Transverse colon (tissue), 4 donors: Measurements from ENCODE around the gene TGFBR2. TPM values are rescaled to one million over a fixed set of nuclear protein-coding genes. Genes with fewer than 3 reads are reported as not detected.

ENCODE experiments used
- DNase-seq: peaks from one replicate; pipeline ENCODE4 v3.0.0-alpha.2; 2019
- H3K27ac ChIP-seq, 4 donors: fragments of 200-600 bp; sonication (generic); 2 replicates each; pipeline ENCODE4 v1.5.1; 2016 to 2018; ENCODE audit warnings: inconsistent platforms in 4 of 4
- H3K27me3 ChIP-seq: fragments of 200-600 bp; sonication (generic); 2 replicates; pipeline ENCODE4 v1.5.1; 2017; ENCODE audit warnings: inconsistent platforms
- H3K36me3 ChIP-seq, 4 donors: fragments of 200-600 bp; sonication (generic); 2 replicates each; pipeline ENCODE4 v1.5.1; 2017 to 2019; ENCODE audit warnings: inconsistent platforms in 4 of 4
- H3K4me1 ChIP-seq, 4 donors: fragments of 200-600 bp; sonication (generic); 2 replicates each; pipeline ENCODE4 v1.5.1; 2017 to 2020; ENCODE audit warnings: inconsistent platforms in 4 of 4
- H3K4me3 ChIP-seq, 4 donors: fragments of 200-600 bp; sonication (generic); 1 replicate in 1 of 4; 2 replicates in 3 of 4; pipeline versions ENCODE4 v1.5.1 to v1.6.1; 2017 to 2019; ENCODE audit warnings: inconsistent platforms in 4 of 4
- H3K9me3 ChIP-seq, 2 donors: fragments of 200-600 bp; sonication (generic); 2 replicates each; pipeline ENCODE4 v1.5.1; 2017 to 2019; ENCODE audit warnings: inconsistent platforms in 2 of 2
- EP300 ChIP-seq: sonication (generic); formaldehyde crosslinking; IDR thresholded peaks from one replicate; pipeline ENCODE4 v1.6.1; 2017; ENCODE audit warnings: antibody characterized with exemption, low read depth
- POLR2A ChIP-seq: fragments of 450-650 bp; IDR thresholded peaks from one replicate; pipeline ENCODE4 v1.6.1; 2016; ENCODE audit warnings: antibody characterized with exemption, mild to moderate bottlenecking, moderate library complexity
- POLR2AphosphoS5 ChIP-seq, 3 donors: sonication (generic); formaldehyde crosslinking; IDR thresholded peaks; one replicate each; pipeline ENCODE4 v1.6.1; 2016; ENCODE audit warnings: antibody characterized with exemption in 3 of 3
- WGBS, 2 donors: methylation state at CpG; one replicate each; pipeline ENCODE4 v1.1.5; 2018; ENCODE audit warnings: low coverage in 1 of 2; 5-methylcytosine and 5-hydroxymethylcytosine counted together
- in situ Hi-C, 4 donors: fragments of 200-750 bp; cut with MboI; loops; one replicate each; pipeline versions ENCODE4 v1.15.0 to v1.15.1; 2017; ENCODE audit warnings: low sequenced_read_pairs in 3 of 4, low pct_ligation_motif_present in 1 of 4, low pct_unique_long_range_greater_than_20kb in 1 of 4
- intact Hi-C: fragments of 100-400 bp; cut with DNase I; formaldehyde crosslinking; loops from one replicate; pipeline ENCODE4 v1.15.1; 2023; ENCODE audit warnings: low total_unique reads
- total RNA-seq, 4 donors: library from RNA; depleted of rRNA; stranded (reverse); fragments of >200 nt; gene quantifications; one replicate each; pipeline ENCODE4 v1.1.0, GENCODE V29; 2016
- TF ChIP-seq, protein P1 (sequence below), 5 experiments: fragments of 200-600 bp in 3 of 5; fragments of 450-650 bp in 2 of 5; sonication (generic) in 3 of 5; IDR thresholded peaks; 1 replicate in 2 of 5; 2 replicates in 3 of 5; pipeline ENCODE4 v1.5.1; 2016 to 2017; ENCODE audit warnings: antibody characterized with exemption in 5 of 5, inconsistent platforms in 3 of 5, mild to moderate bottlenecking in 2 of 5, moderate library complexity in 1 of 5

Gene TGFBR2
- total RNA-seq, 4 donors from 2014 or later: 63.2 to 179 (median 98.5) TPM

GRCh38 chr3:30683769-30684168, 77.4 kb downstream of the TGFBR2 start:
- peaks cover 41 to 88% (median 56%) of the 10 kb centered on the region in 4 donors for H3K4me1 ChIP-seq
- TF ChIP-seq EP300: no peak
- TF ChIP-seq, protein P1, sequence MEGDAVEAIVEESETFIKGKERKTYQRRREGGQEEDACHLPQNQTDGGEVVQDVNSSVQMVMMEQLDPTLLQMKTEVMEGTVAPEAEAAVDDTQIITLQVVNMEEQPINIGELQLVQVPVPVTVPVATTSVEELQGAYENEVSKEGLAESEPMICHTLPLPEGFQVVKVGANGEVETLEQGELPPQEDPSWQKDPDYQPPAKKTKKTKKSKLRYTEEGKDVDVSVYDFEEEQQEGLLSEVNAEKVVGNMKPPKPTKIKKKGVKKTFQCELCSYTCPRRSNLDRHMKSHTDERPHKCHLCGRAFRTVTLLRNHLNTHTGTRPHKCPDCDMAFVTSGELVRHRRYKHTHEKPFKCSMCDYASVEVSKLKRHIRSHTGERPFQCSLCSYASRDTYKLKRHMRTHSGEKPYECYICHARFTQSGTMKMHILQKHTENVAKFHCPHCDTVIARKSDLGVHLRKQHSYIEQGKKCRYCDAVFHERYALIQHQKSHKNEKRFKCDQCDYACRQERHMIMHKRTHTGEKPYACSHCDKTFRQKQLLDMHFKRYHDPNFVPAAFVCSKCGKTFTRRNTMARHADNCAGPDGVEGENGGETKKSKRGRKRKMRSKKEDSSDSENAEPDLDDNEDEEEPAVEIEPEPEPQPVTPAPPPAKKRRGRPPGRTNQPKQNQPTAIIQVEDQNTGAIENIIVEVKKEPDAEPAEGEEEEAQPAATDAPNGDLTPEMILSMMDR (IDR thresholded peaks at IDR 0.05): no peak
- no peak for TF ChIP-seq POLR2AphosphoS5 (IDR thresholded peaks at IDR 0.05)
- no peak for TF ChIP-seq POLR2A
- no peak for DNase-seq
- H3K36me3 ChIP-seq: peaks cover 0 to 19% (median 5%) of the 10 kb centered on the region in 4 donors
- intact Hi-C loops: loop anchor here (10.0 kb wide), 2 partner anchors 69 to 169 kb away; no protein-coding TSS in a partner anchor
- H3K27me3 ChIP-seq: no peaks in the 10 kb centered on the region
- H3K9me3 ChIP-seq: no peaks in the 10 kb centered on the region
- no peak overlapping the region for H3K4me3 ChIP-seq
- H3K27ac ChIP-seq: peak overlapping the region; percentile 27 to 82 (median 61)
- WGBS, 2 donors: 89% methylated on average over 3 of the region's 3 CpGs; no CpG with 5 or more reads in 1 of the 2 donors
- in situ Hi-C loops: loop anchor here in 1 of 4 donors (25.0 kb wide), 1 partner anchor 171 kb away; no protein-coding TSS in a partner anchor

DNA sequence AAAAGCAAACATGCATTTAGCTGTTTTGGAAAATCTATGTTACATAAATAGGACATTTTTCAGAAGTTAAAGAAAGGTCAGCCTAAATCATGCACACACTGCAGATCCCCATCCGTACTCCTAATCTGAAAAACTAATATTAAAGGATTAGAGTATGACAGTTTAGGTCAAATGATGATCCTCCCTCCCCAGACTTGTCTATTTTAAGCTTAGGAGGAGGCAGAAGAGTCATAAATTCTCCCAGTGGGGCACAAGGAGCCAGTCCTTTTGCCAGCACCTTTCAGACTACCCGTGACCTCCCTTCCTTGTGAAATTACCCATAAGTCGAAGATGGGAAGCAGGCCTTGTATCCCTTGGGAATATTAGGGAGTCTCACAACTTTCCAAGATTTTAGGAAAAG, 78.0 kb downstream of the TGFBR2 start:
- no peaks in the 10 kb centered on the region for H3K27me3 ChIP-seq
- WGBS, 2 donors: 73 to 75% methylated on average over 2 to 3 of the region's 3 CpGs

DNA sequence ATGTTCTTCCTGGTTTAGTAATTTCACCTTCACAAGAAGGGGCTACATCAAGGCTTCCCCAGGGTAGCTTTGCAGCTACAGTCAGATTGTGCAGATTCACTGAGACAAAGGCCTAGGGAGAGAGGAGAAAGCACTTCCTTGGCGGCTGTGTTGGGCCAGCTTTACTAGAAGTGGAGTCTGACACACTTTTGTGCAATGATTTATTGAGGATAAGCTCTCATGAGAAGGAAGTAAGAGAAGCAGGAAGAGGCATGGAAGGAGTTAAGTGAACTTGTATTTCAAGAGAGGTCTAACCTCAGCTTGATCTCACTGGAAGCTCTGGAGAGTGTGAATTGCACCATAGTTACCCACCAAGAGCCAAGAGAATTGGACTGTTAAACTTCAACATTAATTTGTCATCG, 78.9 kb downstream of the TGFBR2 start:
- no peak for DNase-seq
- intact Hi-C loops (loop anchor here (10.0 kb wide), 2 partner anchors 70 to 170 kb away; no protein-coding TSS in a partner anchor), in situ Hi-C loops (loop anchor here in 1 of 4 donors (25.0 kb wide), 1 partner anchor 173 kb away; no protein-coding TSS in a partner anchor)
- Histone ChIP-seq H3K36me3 (peaks cover 0 to 10% (median 0%) of the 10 kb centered on the region in 4 donors), H3K27ac (peak overlapping the region; percentile 27 to 82 (median 50)), H3K4me1 (peaks cover 44 to 95% (median 70%) of the 10 kb centered on the region in 4 donors), H3K9me3 (no peaks in the 10 kb centered on the region), H3K4me3 (no peak overlapping the region), H3K27me3 (no peaks in the 10 kb centered on the region)
- TF ChIP-seq POLR2AphosphoS5 (IDR thresholded peaks at IDR 0.05) (peak in 1 of 3 donors; percentile 10), EP300 (no peak)
- 80 to 82% methylated on average over 1 to 2 of the region's 2 CpGs for WGBS, 2 donors

More for the DNA sequence above, 78.0 kb downstream of the TGFBR2 start:
- no peak for DNase-seq
- Histone ChIP-seq H3K27ac (peak overlapping the region; percentile 27 to 82 (median 50)), H3K4me3 (no peak overlapping the region), H3K4me1 (peaks cover 44 to 91% (median 62%) of the 10 kb centered on the region in 4 donors), H3K36me3 (peaks cover 0 to 13% (median 2%) of the 10 kb centered on the region in 4 donors), H3K9me3 (no peaks in the 10 kb centered on the region)
- peak in 1 of 3 donors; percentile 13 for TF ChIP-seq POLR2AphosphoS5 (IDR thresholded peaks at IDR 0.05)
- TF ChIP-seq POLR2A: no peak
- TF ChIP-seq, protein P1 (IDR thresholded peaks at IDR 0.05): no peak
- intact Hi-C loops: loop anchor here (10.0 kb wide), 2 partner anchors 70 to 170 kb away; no protein-coding TSS in a partner anchor
- in situ Hi-C loops: loop anchor here in 1 of 4 donors (25.0 kb wide), 1 partner anchor 172 kb away; no protein-coding TSS in a partner anchor

DNA sequence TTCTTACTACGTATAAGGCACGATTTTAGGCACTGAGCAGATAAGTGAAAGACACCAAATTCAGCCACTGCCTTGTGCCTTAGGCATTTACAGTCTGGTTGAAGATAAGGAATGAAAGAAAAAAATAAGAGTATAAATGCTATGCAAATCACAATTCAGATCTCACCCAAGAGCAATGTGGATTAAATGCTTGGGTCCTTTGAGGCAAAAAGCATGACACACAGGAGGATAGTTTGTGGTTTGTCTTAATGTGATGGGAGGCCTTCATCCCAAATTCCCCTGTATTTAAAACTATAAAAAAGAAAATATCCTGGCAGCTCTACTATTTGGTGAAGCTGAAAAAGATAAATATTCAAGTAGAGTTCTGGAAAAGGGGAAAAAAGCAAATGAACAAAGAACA, 79.8 kb downstream of the TGFBR2 start:
- DNase-seq: no peak
- in situ Hi-C loops: loop anchor here in 1 of 4 donors (25.0 kb wide), 1 partner anchor 174 kb away; no protein-coding TSS in a partner anchor
- H3K4me1 ChIP-seq: peaks cover 42 to 97% (median 66%) of the 10 kb centered on the region in 4 donors
- WGBS, 2 donors: 89 to 94% methylated on average over 2 of the region's 2 CpGs
- intact Hi-C loops: loop anchor here (10.0 kb wide), 2 partner anchors 71 to 171 kb away; no protein-coding TSS in a partner anchor
- peak overlapping the region in 3 of 4 donors; percentile 81 to 83 (median 82) for H3K27ac ChIP-seq
- TF ChIP-seq, protein P1 (IDR thresholded peaks at IDR 0.05): no peak
- TF ChIP-seq EP300 (no peak), POLR2AphosphoS5 (IDR thresholded peaks at IDR 0.05) (no peak), POLR2A (no peak)
- H3K27me3 ChIP-seq: no peaks in the 10 kb centered on the region
- no peaks in the 10 kb centered on the region for H3K9me3 ChIP-seq
- H3K4me3 ChIP-seq: no peak overlapping the region
- H3K36me3 ChIP-seq: peaks cover 0 to 10% (median 0%) of the 10 kb centered on the region in 4 donors
